ENCODE results near the gene NUDCD3. TPM values are rescaled to one million over a fixed set of nuclear protein-coding genes. Genes with fewer than 3 reads are reported as not detected.
"Not testable (repeated sequence)": the region's sequence is repeated elsewhere in the genome, so short reads cannot be mapped to it uniquely, and the experiment has no call there.

The NUDCD3 gene
- total RNA-seq, 4 donors from 2014 or later, result 53.3 to 87.9 (median 73.2) TPM

GRCh38 chr7:44430054-44430453, 60.4 kb downstream of the NUDCD3 start:
- no peak overlapping the region for H3K4me3 ChIP-seq (ENCODE audit: low read depth, poor library complexity, severe bottlenecking)
- WGBS, 2 donors, result 88 to 96% methylated on average over 4 of the region's 4 CpGs
- no peak for TF ChIP-seq CTCF (IDR thresholded peaks at IDR 0.05)
- intact Hi-C loops (cut with DNase I; ENCODE audit: low total_unique reads), result loop anchor here (10.0 kb wide), 1 partner anchor 55 kb away; no protein-coding TSS in a partner anchor
- no peak for DNase-seq (ENCODE audit: low spot score in 2 of 2)

GRCh38 chr7:44424762-44425161, 65.7 kb downstream of the NUDCD3 start:
- DNase-seq (ENCODE audit: low spot score in 2 of 2); H3K4me3 ChIP-seq (ENCODE audit: low read depth, poor library complexity, severe bottlenecking); intact Hi-C loops (cut with DNase I; ENCODE audit: low total_unique reads): not testable (repeated sequence)
- 96% methylated on average over 2 of the region's 2 CpGs for WGBS, 2 donors

- H3K4me3 ChIP-seq (ENCODE audit: low read depth, poor library complexity, severe bottlenecking), result no peak overlapping the region
- DNase-seq (ENCODE audit: low spot score in 2 of 2), result peak in 1 of 2 donors; percentile 20
- WGBS, 2 donors, result 94% methylated on average over 6 of the region's 6 CpGs
- TF ChIP-seq CTCF (IDR thresholded peaks at IDR 0.05) (no peak), POLR2A (IDR thresholded peaks at IDR 0.05) (no peak)
- intact Hi-C loops (cut with DNase I; ENCODE audit: low total_unique reads), result loop anchor here (10.0 kb wide), 1 partner anchor 58 kb away; no protein-coding TSS in a partner anchor
These were observed 73.5 kb downstream of the NUDCD3 start for GRCh38 chr7:44416941-44417340.

GRCh38 chr7:44415510-44415909, 74.9 kb downstream of the NUDCD3 start:
- no peak overlapping the region for H3K4me3 ChIP-seq (ENCODE audit: low read depth, poor library complexity, severe bottlenecking)
- WGBS, 2 donors, result 92 to 95% methylated on average over 3 of the region's 3 CpGs
- peak in 1 of 2 donors; percentile 10 for DNase-seq (ENCODE audit: low spot score in 2 of 2)
- no peak for TF ChIP-seq POLR2A (IDR thresholded peaks at IDR 0.05)
- TF ChIP-seq CTCF (IDR thresholded peaks at IDR 0.05), result no peak
- intact Hi-C loops (cut with DNase I; ENCODE audit: low total_unique reads), result loop anchor here (10.0 kb wide), 1 partner anchor 59 kb away; no protein-coding TSS in a partner anchor

- intact Hi-C loops (cut with DNase I; ENCODE audit: low total_unique reads), result loop anchor here (10.0 kb wide), 1 partner anchor 60 kb away; no protein-coding TSS in a partner anchor
- no peak for DNase-seq (ENCODE audit: low spot score in 2 of 2)
- H3K4me3 ChIP-seq (ENCODE audit: low read depth, poor library complexity, severe bottlenecking), result no peak overlapping the region
- no peak for TF ChIP-seq CTCF (IDR thresholded peaks at IDR 0.05)
- no peak for TF ChIP-seq POLR2A (IDR thresholded peaks at IDR 0.05)
- 100% methylated on average over 1 of the region's 1 CpG for WGBS, 2 donors
These were observed 75.4 kb downstream of the NUDCD3 start for GRCh38 chr7:44415047-44415446.

GRCh38 chr7:44411306-44411705, 79.2 kb downstream of the NUDCD3 start:
- no peak overlapping the region for H3K4me3 ChIP-seq (ENCODE audit: low read depth, poor library complexity, severe bottlenecking)
- WGBS, 2 donors, result 97 to 98% methylated on average over 2 of the region's 2 CpGs
- intact Hi-C loops (cut with DNase I; ENCODE audit: low total_unique reads), result loop anchor here (10.0 kb wide), 1 partner anchor 63 kb away; no protein-coding TSS in a partner anchor
- no peak for DNase-seq (ENCODE audit: low spot score in 2 of 2)
- TF ChIP-seq CTCF (IDR thresholded peaks at IDR 0.05) (no peak), POLR2A (IDR thresholded peaks at IDR 0.05) (no peak)
